ENCODE data around the gene RTKN.
A peak's percentile ranks its signal among the peaks of the same experiment; 100 is the strongest.
"Not testable (repeated sequence)": the region's sequence is repeated elsewhere in the genome, so short reads cannot be mapped to it uniquely, and the experiment has no call there.

The RTKN gene

GRCh38 chr2:74441690-74442482, at the start of gene RTKN:
RTKN (minus strand) TSS chr2:74441937; CDS start chr2:74441816, 121 bp downstream.
- no peak for DNase-seq (ENCODE audit: low read depth)

- no peak for DNase-seq (ENCODE audit: low read depth)
These were observed 48.2 kb upstream of the RTKN start for GRCh38 chr2:74489906-74490305.

- DNase-seq (ENCODE audit: low read depth): no peak
These were observed 47.1 kb upstream of the RTKN start for GRCh38 chr2:74488643-74489481.

GRCh38 chr2:74486141-74486540, 44.4 kb upstream of the RTKN start:
- no peak for DNase-seq (ENCODE audit: low read depth)

- not testable (repeated sequence) for DNase-seq (ENCODE audit: low read depth)
These were observed 42.0 kb upstream of the RTKN start for GRCh38 chr2:74483675-74484164.

GRCh38 chr2:74482801-74483674, 41.3 kb upstream of the RTKN start, which contains the start of the genes CCDC142 and TTC31:
CCDC142 (minus strand) TSS chr2:74482998; CDS start chr2:74482837, 161 bp downstream.
TTC31 (plus strand) TSS chr2:74483081; CDS start chr2:74483096, 15 bp downstream.
- DNase-seq (ENCODE audit: low read depth): peak; percentile 81

GRCh38 chr2:74481961-74482800, 40.4 kb upstream of the RTKN start:
- no peak for DNase-seq (ENCODE audit: low read depth)

- no peak for DNase-seq (ENCODE audit: low read depth)
These were observed 39.7 kb upstream of the RTKN start for GRCh38 chr2:74481431-74481830.

GRCh38 chr2:74474899-74475298, 33.2 kb upstream of the RTKN start:
- no peak for DNase-seq (ENCODE audit: low read depth)

GRCh38 chr2:74474481-74474880, 32.7 kb upstream of the RTKN start:
- no peak for DNase-seq (ENCODE audit: low read depth)

GRCh38 chr2:74472945-74473258, 31.2 kb upstream of the RTKN start:
- no peak for DNase-seq (ENCODE audit: low read depth)

- DNase-seq (ENCODE audit: low read depth): peak; percentile 88
These were observed 30.6 kb upstream of the RTKN start, which contains the start of gene MRPL53 for GRCh38 chr2:74472086-74472944. MRPL53 (minus strand) TSS chr2:74472680; CDS start chr2:74472660, 20 bp downstream.

- no peak for DNase-seq (ENCODE audit: low read depth)
These were observed 29.8 kb upstream of the RTKN start for GRCh38 chr2:74471332-74472065.

- DNase-seq (ENCODE audit: low read depth): not testable (repeated sequence)
These were observed 29.0 kb upstream of the RTKN start for GRCh38 chr2:74470742-74471141.

- DNase-seq (ENCODE audit: low read depth): no peak
These were observed 22.7 kb upstream of the RTKN start for GRCh38 chr2:74464406-74464805.

GRCh38 chr2:74462786-74463105, 21.0 kb upstream of the RTKN start:
- no peak for DNase-seq (ENCODE audit: low read depth)

- DNase-seq (ENCODE audit: low read depth): no peak
These were observed 20.5 kb upstream of the RTKN start for GRCh38 chr2:74462054-74462785.

- DNase-seq (ENCODE audit: low read depth): no peak
These were observed 19.7 kb upstream of the RTKN start for GRCh38 chr2:74461187-74462053.

All from stimulated activated CD8-positive, alpha-beta memory T cell treated with anti-CD3 and anti-CD28 coated beads, Interleukin-12 subunit alpha, Interleukin-12 subunit beta, amount 100 ng/mL, for 4 hours (primary cell).